Subcutaneous abdominal adipose tissue (tissue), 5 donors: ENCODE results near the gene STXBP1.

Experiments
- H3K27ac ChIP-seq: one replicate; pipeline ENCODE4 v1.7.0; 2013; ENCODE audit warnings: low read depth, mild to moderate bottlenecking, inconsistent platforms, low read length, moderate library complexity
- H3K27me3 ChIP-seq, 5 donors: one replicate each; pipeline ENCODE4 v1.7.0; 2013; ENCODE audit warnings: low read length in 5 of 5, inconsistent platforms in 1 of 5; ENCODE audit not compliant: control insufficient read depth in 5 of 5, insufficient read depth in 4 of 5
- H3K36me3 ChIP-seq, 5 donors: one replicate each; pipeline ENCODE4 v1.7.0; 2013; ENCODE audit warnings: low read length in 5 of 5; ENCODE audit not compliant: control insufficient read depth in 5 of 5, insufficient read depth in 5 of 5
- H3K4me1 ChIP-seq, 5 donors: one replicate each; pipeline ENCODE4 v1.7.0; 2013; ENCODE audit warnings: low read length in 5 of 5, mild to moderate bottlenecking in 3 of 5, moderate library complexity in 1 of 5; ENCODE audit not compliant: control insufficient read depth in 5 of 5, insufficient read depth in 5 of 5
- H3K4me3 ChIP-seq, 5 donors: one replicate each; pipeline ENCODE4 v1.7.0; 2013; ENCODE audit warnings: low read length in 5 of 5, low read depth in 1 of 5
- H3K9ac ChIP-seq, 5 donors: one replicate each; pipeline ENCODE4 v1.7.0; 2013; ENCODE audit warnings: low read length in 5 of 5, mild to moderate bottlenecking in 4 of 5, moderate library complexity in 3 of 5
- H3K9me3 ChIP-seq, 5 donors: one replicate each; pipeline ENCODE4 v1.7.0; 2013; ENCODE audit warnings: low read length in 5 of 5; ENCODE audit not compliant: control insufficient read depth in 5 of 5
- donor health status: healthy.
- donor health status: healthy.
- donor health status: healthy.
- donor health status: healthy.
- donor health status: healthy.

Gene STXBP1

GRCh38 chr9:127711226-127711701, 99.2 kb downstream of the STXBP1 start:
- H3K4me1 ChIP-seq, result peaks cover 0 to 20% (median 19%) of the 10 kb centered on the region in 5 donors
- H3K27me3 ChIP-seq, result peaks cover 0 to 4% (median 4%) of the 10 kb centered on the region in 5 donors
- H3K9me3 ChIP-seq, result no peaks in the 10 kb centered on the region

GRCh38 chr9:127711831-127712274, 99.8 kb downstream of the STXBP1 start:
- Histone ChIP-seq H3K27ac (no peak overlapping the region), H3K9ac (no peak overlapping the region), H3K27me3 (peaks cover 0 to 4% (median 4%) of the 10 kb centered on the region in 5 donors), H3K4me1 (peaks cover 0 to 21% (median 18%) of the 10 kb centered on the region in 5 donors), H3K36me3 (no peaks in the 10 kb centered on the region), H3K9me3 (no peaks in the 10 kb centered on the region), H3K4me3 (no peak overlapping the region)

More at GRCh38 chr9:127711226-127711701, 99.2 kb downstream of the STXBP1 start:
- no peaks in the 10 kb centered on the region for H3K36me3 ChIP-seq
- no peak overlapping the region for H3K27ac ChIP-seq
- no peak overlapping the region for H3K4me3 ChIP-seq
- H3K9ac ChIP-seq, result peak overlapping the region in 1 of 5 donors; percentile 5

- no peak overlapping the region for H3K9ac ChIP-seq
Observed at GRCh38 chr9:127712371-127712770, 100.3 kb downstream of the STXBP1 start.

GRCh38 chr9:127712867-127713266, 100.8 kb downstream of the STXBP1 start:
- no peaks in the 10 kb centered on the region for H3K9me3 ChIP-seq
- no peak overlapping the region for H3K27ac ChIP-seq
- H3K4me1 ChIP-seq, result peaks cover 0 to 23% (median 17%) of the 10 kb centered on the region in 5 donors
- no peaks in the 10 kb centered on the region for H3K27me3 ChIP-seq
- no peak overlapping the region for H3K4me3 ChIP-seq
- H3K36me3 ChIP-seq, result no peaks in the 10 kb centered on the region
- no peak overlapping the region for H3K9ac ChIP-seq

More at GRCh38 chr9:127712371-127712770, 100.3 kb downstream of the STXBP1 start:
- Histone ChIP-seq H3K27me3 (peaks cover 0 to 1% (median 0%) of the 10 kb centered on the region in 5 donors), H3K4me1 (peaks cover 0 to 21% (median 17%) of the 10 kb centered on the region in 5 donors), H3K27ac (no peak overlapping the region), H3K36me3 (no peaks in the 10 kb centered on the region), H3K9me3 (no peaks in the 10 kb centered on the region), H3K4me3 (no peak overlapping the region)

DNA sequence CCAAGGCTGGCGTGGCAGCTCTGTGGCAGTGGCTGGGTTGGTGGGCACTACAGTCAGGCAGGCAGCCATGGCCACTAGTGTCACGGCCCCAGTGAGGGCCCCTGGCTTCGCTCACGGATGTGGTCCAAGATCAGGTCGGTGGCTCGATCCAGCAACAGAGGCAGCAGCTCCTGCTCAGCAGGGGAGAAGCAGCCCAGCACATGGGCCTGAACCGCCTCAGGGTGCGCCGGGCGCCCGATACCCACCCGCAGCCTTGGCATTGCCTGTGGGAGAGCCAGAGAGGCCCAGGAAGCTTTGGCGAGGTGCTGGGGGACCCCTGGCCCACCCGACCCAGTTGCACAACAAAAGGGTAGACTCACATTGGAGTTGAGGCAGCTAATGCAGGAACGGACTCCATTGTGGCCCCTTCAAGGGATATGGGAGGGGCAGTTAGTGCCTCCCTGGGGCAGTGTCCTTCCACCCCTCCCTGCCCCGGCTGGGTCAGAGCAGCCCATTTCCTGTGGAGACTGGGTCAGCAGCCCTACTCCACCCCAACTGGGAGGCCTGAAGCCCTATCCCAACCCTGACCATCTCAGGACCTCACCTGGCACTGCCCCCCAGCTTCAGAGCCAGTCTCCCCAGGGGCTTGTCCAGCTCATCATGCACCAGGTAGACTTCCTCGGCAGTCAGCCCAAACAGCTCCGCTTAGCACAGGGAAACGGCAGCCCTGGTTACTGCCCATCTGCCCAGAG, 102.1 kb downstream of the STXBP1 start:
- Histone ChIP-seq H3K27me3 (no peaks in the 10 kb centered on the region), H3K27ac (no peak overlapping the region), H3K4me1 (peaks cover 0 to 23% (median 17%) of the 10 kb centered on the region in 5 donors), H3K9ac (peak overlapping the region in 3 of 5 donors; percentile 25 to 64 (median 53)), H3K36me3 (no peaks in the 10 kb centered on the region), H3K9me3 (no peaks in the 10 kb centered on the region), H3K4me3 (peak overlapping the region; percentile 31 to 92 (median 54))

- peaks cover 0 to 23% (median 17%) of the 10 kb centered on the region in 5 donors for H3K4me1 ChIP-seq
- no peaks in the 10 kb centered on the region for H3K9me3 ChIP-seq
- peak overlapping the region; percentile 60 for H3K27ac ChIP-seq
- H3K27me3 ChIP-seq, result no peaks in the 10 kb centered on the region
- peak overlapping the region in 4 of 5 donors; percentile 79 to 89 (median 86) for H3K9ac ChIP-seq
- peak overlapping the region; percentile 75 to 92 (median 85) for H3K4me3 ChIP-seq
- H3K36me3 ChIP-seq, result no peaks in the 10 kb centered on the region
Observed at GRCh38 chr9:127714951-127715469, 102.9 kb downstream of the STXBP1 start.

GRCh38 chr9:127715470-127716337, 103.6 kb downstream of the STXBP1 start, which contains the start of the genes PTRH1 and TTC16:
Gene PTRH1, minus strand, starts transcription at chr9:127715663. Its CDS starts 24 bp downstream, at chr9:127715639.
Gene TTC16, plus strand, starts transcription at chr9:127716079. Its CDS starts 67 bp downstream, at chr9:127716146.
- no peaks in the 10 kb centered on the region for H3K27me3 ChIP-seq
- peak within 1 kb of the TSS in 4 of 5 donors; percentile 79 to 89 (median 86) for H3K9ac ChIP-seq
- peak within 1 kb of the TSS; percentile 60 for H3K27ac ChIP-seq
- H3K4me1 ChIP-seq, result peaks cover 0 to 23% (median 17%) of the 10 kb centered on the region in 5 donors
- H3K9me3 ChIP-seq, result no peaks in the 10 kb centered on the region
- no peaks in the 10 kb centered on the region for H3K36me3 ChIP-seq
- H3K4me3 ChIP-seq, result peak within 1 kb of the TSS; percentile 83 to 92 (median 85)

- Histone ChIP-seq H3K27me3 (no peaks in the 10 kb centered on the region), H3K9ac (peak overlapping the region in 4 of 5 donors; percentile 79 to 89 (median 86)), H3K4me1 (peaks cover 0 to 23% (median 17%) of the 10 kb centered on the region in 5 donors), H3K36me3 (no peaks in the 10 kb centered on the region), H3K27ac (peak overlapping the region; percentile 60), H3K9me3 (no peaks in the 10 kb centered on the region), H3K4me3 (peak overlapping the region in 3 of 5 donors; percentile 85 to 92 (median 88))
Observed at GRCh38 chr9:127716412-127716811, 104.3 kb downstream of the STXBP1 start.

- Histone ChIP-seq H3K27me3 (no peaks in the 10 kb centered on the region), H3K4me3 (no peak overlapping the region), H3K27ac (no peak overlapping the region), H3K36me3 (no peaks in the 10 kb centered on the region), H3K4me1 (peaks cover 0 to 23% (median 17%) of the 10 kb centered on the region in 5 donors), H3K9ac (no peak overlapping the region), H3K9me3 (no peaks in the 10 kb centered on the region)
Observed at GRCh38 chr9:127717766-127718165, 105.7 kb downstream of the STXBP1 start.
